ENCODE results near the gene MRPL41. TPM values are rescaled to one million over a fixed set of nuclear protein-coding genes. Genes with fewer than 3 reads are reported as not detected.
"Not testable (repeated sequence)": the region's sequence is repeated elsewhere in the genome, so short reads cannot be mapped to it uniquely, and the experiment has no call there.

Gene MRPL41
- total RNA-seq, 1 donor from 2014 or later, result 44.6 TPM

- intact Hi-C loops (cut with DNase I), result no loop called here
- no peaks in the 10 kb centered on the region for H3K36me3 ChIP-seq
- no peak overlapping the region for H3K4me3 ChIP-seq
- TF ChIP-seq, protein P1, sequence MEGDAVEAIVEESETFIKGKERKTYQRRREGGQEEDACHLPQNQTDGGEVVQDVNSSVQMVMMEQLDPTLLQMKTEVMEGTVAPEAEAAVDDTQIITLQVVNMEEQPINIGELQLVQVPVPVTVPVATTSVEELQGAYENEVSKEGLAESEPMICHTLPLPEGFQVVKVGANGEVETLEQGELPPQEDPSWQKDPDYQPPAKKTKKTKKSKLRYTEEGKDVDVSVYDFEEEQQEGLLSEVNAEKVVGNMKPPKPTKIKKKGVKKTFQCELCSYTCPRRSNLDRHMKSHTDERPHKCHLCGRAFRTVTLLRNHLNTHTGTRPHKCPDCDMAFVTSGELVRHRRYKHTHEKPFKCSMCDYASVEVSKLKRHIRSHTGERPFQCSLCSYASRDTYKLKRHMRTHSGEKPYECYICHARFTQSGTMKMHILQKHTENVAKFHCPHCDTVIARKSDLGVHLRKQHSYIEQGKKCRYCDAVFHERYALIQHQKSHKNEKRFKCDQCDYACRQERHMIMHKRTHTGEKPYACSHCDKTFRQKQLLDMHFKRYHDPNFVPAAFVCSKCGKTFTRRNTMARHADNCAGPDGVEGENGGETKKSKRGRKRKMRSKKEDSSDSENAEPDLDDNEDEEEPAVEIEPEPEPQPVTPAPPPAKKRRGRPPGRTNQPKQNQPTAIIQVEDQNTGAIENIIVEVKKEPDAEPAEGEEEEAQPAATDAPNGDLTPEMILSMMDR (IDR thresholded peaks at IDR 0.05), result no peak
- no peaks in the 10 kb centered on the region for H3K27me3 ChIP-seq (ENCODE audit: low read depth)
- ATAC-seq (peak in 1 of 2 donors; percentile 39), DNase-seq (no peak)
- H3K9me3 ChIP-seq, result no peaks in the 10 kb centered on the region
- H3K27ac ChIP-seq, result no peak overlapping the region
- no peaks in the 10 kb centered on the region for H3K4me1 ChIP-seq
These were observed 36.9 kb upstream of the MRPL41 start for GRCh38 chr9:137514691-137515337.

DNA sequence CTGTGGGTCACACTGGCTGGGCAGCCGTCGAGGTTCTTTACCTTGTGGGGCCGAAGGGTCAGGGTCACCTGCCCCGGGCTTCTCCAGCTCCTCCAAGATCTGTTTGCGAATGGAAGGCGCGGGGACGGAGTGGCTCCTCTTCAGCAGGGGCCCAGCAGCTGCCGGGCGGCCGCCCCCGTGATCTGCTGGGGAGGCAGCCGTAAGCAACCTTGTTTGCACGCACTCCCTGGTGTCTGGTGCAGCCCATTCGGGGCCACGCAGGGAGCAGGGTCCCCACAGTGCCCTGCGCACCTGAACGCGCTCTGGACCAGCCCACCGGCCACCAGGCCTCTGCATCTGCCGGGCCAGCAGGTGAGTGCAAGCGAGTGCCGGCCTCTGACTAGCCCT lies 36.3 kb upstream of the MRPL41 start:
- TF ChIP-seq, protein P1 (IDR thresholded peaks at IDR 0.05), result no peak
- Histone ChIP-seq H3K4me1 (no peaks in the 10 kb centered on the region), H3K4me3 (no peak overlapping the region), H3K36me3 (no peaks in the 10 kb centered on the region), H3K9me3 (no peaks in the 10 kb centered on the region), H3K27me3 (ENCODE audit: low read depth) (no peaks in the 10 kb centered on the region), H3K27ac (no peak overlapping the region)
- no peak for DNase-seq
- intact Hi-C loops (cut with DNase I), result no loop called here
- ATAC-seq, result peak in 1 of 2 donors; percentile 15

DNA sequence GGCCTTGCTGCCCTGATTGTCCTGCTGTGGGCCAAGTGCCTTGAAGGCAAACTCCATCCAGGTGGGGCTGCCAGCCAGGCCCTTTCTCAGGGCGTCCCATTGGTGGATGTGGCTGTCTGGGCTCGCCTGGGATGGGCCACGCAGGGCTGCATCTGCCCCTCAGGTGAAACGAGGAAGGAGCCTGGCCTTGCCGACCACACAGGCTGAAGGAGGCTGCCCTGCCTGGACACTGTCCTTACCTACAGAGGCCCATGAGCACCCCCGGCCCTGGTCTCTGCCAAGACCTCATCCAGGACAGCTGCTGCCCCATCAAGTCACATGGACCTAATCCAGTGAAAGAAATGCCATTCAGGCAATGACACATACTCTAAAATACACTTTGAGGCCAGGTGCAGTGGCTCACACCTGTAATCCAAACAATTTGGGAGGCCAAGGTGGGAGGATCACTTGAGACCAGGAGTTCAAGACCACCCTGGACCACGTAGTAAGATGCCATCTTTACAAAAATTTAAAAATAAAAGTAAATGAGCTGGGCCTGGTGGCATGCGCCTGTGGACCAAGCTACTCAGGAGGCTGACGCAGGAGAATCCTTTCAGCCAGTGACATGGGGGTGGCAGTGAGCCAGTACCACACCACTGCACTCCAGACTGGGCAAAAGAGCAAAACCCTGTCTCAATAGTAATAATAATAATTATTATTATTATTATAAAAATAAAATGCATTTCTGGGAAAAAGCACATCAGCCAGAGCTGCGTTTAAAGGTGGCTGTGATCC lies 35.3 kb upstream of the MRPL41 start:
- Histone ChIP-seq H3K9me3 (no peaks in the 10 kb centered on the region), H3K27me3 (ENCODE audit: low read depth) (no peaks in the 10 kb centered on the region), H3K4me1 (no peaks in the 10 kb centered on the region), H3K36me3 (peaks cover 3% of the 10 kb centered on the region), H3K27ac (no peak overlapping the region), H3K4me3 (no peak overlapping the region)
- ATAC-seq (no peak), DNase-seq (no peak)
- intact Hi-C loops (cut with DNase I), result no loop called here
- TF ChIP-seq, protein P1 (IDR thresholded peaks at IDR 0.05), result no peak

DNA sequence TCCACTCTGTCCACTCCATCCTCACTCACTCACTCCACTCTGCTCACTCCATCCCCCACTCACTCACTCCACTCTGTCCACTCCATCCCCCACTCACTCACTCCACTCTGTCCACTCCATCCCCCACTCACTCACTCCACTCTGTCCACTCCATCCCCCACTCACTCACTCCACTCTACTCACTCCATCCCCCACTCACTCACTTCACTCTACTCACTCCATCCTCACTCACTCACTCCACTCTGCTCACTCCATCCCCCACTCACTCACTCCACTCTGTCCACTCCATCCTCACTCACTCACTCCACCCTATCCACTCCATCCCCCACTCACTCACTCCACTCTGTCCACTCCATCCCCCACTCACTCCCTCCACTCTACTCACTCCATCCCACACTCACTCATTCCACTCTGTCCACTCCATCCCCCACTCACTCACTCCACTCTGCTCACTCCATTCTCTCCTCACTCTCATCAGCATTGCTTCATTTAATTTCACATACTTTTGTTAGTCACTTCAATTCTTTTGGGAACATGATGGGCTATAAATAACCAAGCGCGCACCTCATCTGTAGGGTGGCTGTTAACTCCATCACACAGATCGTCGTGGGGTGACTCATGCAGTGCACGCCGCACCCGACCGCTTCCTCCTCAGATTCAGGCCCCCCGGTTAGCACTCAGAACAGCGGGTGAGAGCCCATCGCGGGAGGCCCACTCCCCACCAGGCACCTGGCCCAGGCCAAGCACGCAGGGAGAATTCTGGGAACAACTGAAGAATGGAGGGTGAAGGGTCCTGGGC lies 32.8 kb upstream of the MRPL41 start:
- H3K27me3 ChIP-seq (ENCODE audit: low read depth); ATAC-seq; H3K4me3 ChIP-seq; DNase-seq; H3K36me3 ChIP-seq; intact Hi-C loops (cut with DNase I); H3K9me3 ChIP-seq; H3K27ac ChIP-seq; H3K4me1 ChIP-seq: not testable (repeated sequence)

- ATAC-seq (no peak), DNase-seq (no peak)
- Histone ChIP-seq H3K9me3 (no peaks in the 10 kb centered on the region), H3K4me3 (no peak overlapping the region), H3K27ac (no peak overlapping the region), H3K4me1 (no peaks in the 10 kb centered on the region), H3K36me3 (peaks cover 3% of the 10 kb centered on the region), H3K27me3 (ENCODE audit: low read depth) (no peaks in the 10 kb centered on the region)
- intact Hi-C loops (cut with DNase I), result no loop called here
- TF ChIP-seq, protein P1 (IDR thresholded peaks at IDR 0.05), result no peak
These were observed 32.1 kb upstream of the MRPL41 start for GRCh38 chr9:137519553-137519952.

Measured in lower lobe of right lung (tissue), 2 donors.